Neural cell (in vitro differentiated cells): Measurements from ENCODE around the gene INPP5A.

ENCODE experiments used
- CTCF ChIP-seq: fragments of 450-650 bp; IDR thresholded peaks from 2 replicates; pipeline ENCODE4 v1.5.1; 2014; ENCODE audit warnings: antibody characterized with exemption, mild to moderate bottlenecking, moderate library complexity; ENCODE audit not compliant: poor library complexity, severe bottlenecking
- MXI1 ChIP-seq: fragments of 450-650 bp; conservative IDR thresholded peaks from 2 replicates; pipeline ENCODE4 v1.6.1; 2014; ENCODE audit warnings: antibody characterized with exemption, mild to moderate bottlenecking; ENCODE audit not compliant: poor library complexity, severe bottlenecking

DNA sequence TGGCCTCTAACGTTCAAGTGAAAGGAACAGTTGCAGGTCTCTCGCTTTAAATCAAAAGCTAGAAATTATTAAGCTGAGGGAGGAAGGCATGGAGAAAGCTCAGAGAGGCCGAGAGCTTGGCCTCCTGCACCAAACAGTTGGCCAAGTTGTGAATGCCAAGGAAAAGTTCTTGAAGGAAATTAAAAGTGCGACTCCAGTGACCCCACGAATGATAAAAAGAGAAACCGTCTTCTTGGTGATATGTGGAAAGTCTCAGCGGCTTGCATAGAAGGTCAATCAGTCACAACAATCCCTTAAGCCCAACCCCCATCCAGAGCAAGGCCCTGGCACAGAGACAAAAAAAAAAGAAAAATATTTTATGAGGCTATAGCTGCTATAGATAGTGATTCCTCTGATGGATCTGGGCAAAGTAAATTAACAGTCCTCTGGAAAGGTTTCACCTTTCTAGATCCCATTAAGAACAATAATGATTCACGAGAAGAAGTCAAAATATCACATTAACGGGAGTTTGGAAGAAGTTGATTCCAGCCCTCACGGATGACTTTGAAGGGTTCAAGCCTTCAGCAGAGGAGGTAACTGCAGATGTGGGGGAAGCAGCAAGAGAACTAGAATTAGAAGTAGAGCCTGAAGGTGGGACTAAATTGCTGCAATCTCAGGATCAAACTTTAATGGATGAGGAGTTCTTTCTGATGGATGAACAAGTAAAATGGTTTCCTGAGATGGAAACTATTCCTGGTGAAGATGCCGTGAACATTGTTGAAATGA is 42.5 kb upstream of the INPP5A start:
- no peak for TF ChIP-seq CTCF
- no peak for TF ChIP-seq MXI1
